GM13976 (cell line): ENCODE data around the gene CBX6.

Source experiments
- DNase-seq: peaks from one replicate; pipeline ENCODE4 v3.0.0; 2012; ENCODE audit warnings: low spot score
- in situ Hi-C: fragments of 300-500 bp; cut with MboI; formaldehyde crosslinking; loops from one replicate; pipeline ENCODE4 v1.12.0; 2022; ENCODE audit warnings: low sequenced_read_pairs, mixed read lengths, inconsistent platforms; ENCODE audit not compliant: unreplicated experiment
- TF ChIP-seq, protein P1 (sequence below): IDR thresholded peaks from 2 replicates; pipeline ENCODE4 v1.5.1; 2012; ENCODE audit warnings: borderline replicate concordance, mild to moderate bottlenecking; ENCODE audit not compliant: insufficient read depth; ENCODE audit errors: extremely low read depth, missing control alignments, control extremely low read depth

The CBX6 gene

DNA sequence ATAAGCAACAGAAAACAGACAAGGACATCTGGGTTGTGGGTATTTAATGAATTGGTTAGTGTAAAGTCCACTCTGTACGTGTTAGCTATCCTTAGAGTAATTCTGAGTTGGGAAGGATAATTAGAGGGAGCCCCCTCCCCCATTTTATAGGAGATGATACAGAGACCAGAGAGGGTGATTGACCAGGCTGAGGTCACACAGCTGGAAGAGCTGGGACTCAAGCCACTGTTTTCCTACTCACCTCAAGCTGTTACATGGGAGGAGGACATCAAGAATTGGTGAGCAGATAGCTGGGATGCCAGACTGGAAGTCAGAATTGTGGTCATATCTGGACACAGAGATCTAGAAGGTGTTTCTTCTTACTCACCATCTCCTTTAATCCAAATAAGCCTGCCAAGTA, 19.5 kb downstream of the CBX6 start:
- TF ChIP-seq, protein P1, sequence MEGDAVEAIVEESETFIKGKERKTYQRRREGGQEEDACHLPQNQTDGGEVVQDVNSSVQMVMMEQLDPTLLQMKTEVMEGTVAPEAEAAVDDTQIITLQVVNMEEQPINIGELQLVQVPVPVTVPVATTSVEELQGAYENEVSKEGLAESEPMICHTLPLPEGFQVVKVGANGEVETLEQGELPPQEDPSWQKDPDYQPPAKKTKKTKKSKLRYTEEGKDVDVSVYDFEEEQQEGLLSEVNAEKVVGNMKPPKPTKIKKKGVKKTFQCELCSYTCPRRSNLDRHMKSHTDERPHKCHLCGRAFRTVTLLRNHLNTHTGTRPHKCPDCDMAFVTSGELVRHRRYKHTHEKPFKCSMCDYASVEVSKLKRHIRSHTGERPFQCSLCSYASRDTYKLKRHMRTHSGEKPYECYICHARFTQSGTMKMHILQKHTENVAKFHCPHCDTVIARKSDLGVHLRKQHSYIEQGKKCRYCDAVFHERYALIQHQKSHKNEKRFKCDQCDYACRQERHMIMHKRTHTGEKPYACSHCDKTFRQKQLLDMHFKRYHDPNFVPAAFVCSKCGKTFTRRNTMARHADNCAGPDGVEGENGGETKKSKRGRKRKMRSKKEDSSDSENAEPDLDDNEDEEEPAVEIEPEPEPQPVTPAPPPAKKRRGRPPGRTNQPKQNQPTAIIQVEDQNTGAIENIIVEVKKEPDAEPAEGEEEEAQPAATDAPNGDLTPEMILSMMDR = no peak
- DNase-seq = no peak
- in situ Hi-C loops = no loop called here

DNA sequence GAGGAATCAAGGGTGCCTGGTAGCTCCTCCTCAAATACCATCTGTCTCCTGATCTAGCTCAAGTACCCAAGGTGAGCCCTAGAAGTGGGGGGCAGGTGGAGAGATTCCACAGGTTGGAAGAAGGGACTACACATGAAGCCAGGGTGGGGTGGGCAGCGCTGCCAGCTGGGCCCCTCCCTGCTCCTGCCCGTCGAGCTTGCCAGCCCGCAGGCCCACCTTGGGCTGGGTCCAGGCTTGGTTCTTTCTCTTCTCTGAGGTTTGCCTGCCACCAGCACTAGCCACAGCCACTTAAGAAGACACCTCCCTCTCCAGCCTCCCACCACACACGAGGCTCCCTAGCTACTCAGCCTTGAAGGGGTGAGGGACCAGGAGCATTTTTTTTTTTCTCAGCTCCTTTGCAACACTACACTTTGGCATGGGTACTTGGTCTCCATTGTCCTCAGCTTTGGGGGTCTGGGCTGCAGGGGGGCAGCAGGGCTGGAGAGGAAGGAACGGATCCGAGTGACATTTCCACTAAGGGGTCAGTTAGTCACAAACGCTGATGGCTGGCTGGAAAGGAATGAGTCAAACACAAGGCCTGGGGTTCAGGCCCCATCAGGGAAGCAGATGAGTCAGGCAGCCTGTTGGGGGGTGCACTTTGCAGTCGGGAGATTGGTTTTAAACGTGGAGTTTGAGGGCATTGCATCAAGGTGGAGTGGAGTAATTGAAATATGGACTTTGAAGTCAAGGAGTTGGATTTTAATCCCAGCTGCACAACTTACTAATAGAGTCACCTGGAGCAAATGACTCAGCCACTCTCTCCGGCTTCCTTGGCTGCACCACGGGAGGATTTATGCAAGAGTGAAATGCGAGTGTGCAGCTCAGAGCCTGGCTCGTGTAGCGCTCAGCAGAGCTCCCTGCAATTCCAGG, 20.8 kb downstream of the CBX6 start:
- no peak for DNase-seq
- TF ChIP-seq, protein P1 = no peak
- in situ Hi-C loops = no loop called here

DNA sequence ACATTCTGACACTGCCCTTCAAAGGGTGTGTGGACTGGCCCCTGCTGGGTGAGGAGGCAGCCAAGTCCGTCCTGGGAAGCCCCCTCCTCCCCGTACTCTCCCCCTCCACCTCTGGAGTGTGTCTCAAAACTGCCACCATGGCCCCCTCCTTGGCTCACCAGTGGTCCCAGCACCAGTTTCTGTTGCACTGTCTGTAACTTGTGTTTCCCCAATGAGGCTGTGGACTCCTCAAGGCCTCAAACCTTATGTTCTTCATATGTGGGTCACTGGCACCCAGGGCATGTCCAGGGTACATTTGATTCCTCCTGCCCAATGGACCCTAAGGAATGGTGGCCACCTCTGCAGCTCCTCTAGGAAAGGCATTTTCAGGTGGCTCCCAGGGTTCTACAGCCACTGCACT, 21.6 kb downstream of the CBX6 start:
- TF ChIP-seq, protein P1 = no peak
- in situ Hi-C loops = no loop called here
- DNase-seq = no peak

DNA sequence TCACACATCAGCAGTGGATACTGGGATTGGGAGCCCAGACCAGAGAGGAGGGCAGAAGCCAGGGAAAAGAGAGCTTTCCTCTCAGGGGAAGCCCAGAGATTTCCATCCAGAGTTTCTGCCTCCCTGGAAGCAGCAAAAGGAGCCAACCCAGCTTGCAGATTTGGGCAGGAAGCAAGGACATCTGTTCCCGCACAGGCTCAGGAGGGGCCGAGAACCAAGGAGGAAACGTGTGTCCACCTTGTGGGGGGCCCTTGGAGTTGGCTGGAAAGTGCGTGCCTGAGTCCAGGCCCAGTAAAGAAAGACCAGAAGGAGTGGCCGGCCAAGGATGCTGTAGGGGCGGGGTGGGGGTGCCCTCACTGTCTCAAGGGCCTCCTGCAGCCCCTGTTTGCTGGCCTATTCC, 22.2 kb downstream of the CBX6 start:
- TF ChIP-seq, protein P1 = no peak
- DNase-seq = no peak
- in situ Hi-C loops = no loop called here

DNA sequence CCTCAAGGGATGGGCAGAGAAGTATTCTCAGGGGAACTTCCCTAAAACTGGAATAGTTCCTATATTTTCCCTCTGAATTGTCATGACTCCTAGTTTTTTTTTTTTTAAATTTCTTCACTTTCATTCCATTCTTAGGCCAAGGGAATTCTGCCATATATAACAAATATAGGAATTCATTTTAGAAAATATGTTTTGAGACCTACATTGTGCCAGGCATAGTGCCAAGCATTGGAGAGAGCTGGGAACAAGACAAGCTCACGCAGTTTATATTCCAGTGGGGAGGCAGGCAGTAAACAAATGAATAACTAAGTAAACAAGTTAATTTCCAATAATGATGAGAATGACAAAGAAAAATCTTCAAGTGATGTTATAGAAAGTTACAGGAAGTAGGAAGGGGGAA, 25.6 kb downstream of the CBX6 start:
- DNase-seq = no peak
- TF ChIP-seq, protein P1 = no peak
- in situ Hi-C loops = no loop called here

DNA sequence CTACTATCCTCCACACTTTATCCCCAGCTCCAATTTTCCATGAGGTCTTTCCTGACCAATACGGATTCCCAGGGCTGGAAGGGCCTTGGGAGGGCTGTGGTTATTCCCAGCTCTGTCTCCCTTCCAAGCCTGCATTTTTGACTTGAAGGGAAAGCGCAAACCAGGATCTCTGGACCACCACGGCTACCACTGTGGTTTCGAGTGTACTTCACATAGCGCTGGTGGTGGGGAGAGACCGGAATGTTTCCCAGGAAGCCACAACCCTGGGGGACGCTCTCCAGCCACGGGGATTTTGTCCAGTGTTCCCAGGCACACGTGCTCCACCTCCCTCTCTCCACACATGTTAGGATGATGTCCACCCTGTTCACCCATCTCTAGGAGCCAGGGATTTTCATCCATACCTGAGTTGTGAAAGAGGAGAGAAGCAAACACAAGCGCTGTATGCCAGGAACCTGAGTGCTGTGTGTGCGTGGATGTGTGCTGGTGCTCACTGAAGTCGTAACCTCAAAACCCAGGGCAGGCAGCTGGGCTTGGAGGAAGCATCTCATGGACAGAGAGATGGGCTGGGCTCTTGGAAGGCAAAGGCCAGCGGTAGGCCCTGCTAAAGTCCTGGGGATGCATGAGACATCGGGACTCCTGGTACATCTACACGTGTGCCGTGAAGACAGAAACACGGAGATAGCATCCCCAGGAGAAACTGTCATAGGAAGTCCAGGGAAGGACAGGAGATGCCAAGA, 26.8 kb downstream of the CBX6 start:
- in situ Hi-C loops = no loop called here

More for the DNA sequence above, 26.8 kb downstream of the CBX6 start:
- TF ChIP-seq, protein P1 = no peak
- DNase-seq = no peak
